Chondrocyte (in vitro differentiated cells): ENCODE results near the gene VASN. TPM values are rescaled to one million over a fixed set of nuclear protein-coding genes. Genes with fewer than 3 reads are reported as not detected.
"Not testable (repeated sequence)": the region's sequence is repeated elsewhere in the genome, so short reads cannot be mapped to it uniquely, and the experiment has no call there.

ENCODE experiments used
- DNase-seq: peaks from one replicate; pipeline ENCODE4 v3.0.0; 2021; ENCODE audit warnings: mixed read lengths, low spot score
- H3K27ac Mint-ChIP-seq: one replicate; pipeline ENCODE4 v1.8.0; 2021; ENCODE audit warnings: mild to moderate bottlenecking, moderate library complexity, mixed read lengths; ENCODE audit not compliant: unreplicated experiment
- H3K27me3 Mint-ChIP-seq: 2 replicates; pipeline ENCODE4 v1.8.0; 2021; ENCODE audit warnings: low read depth, mixed read lengths
- H3K36me3 Mint-ChIP-seq: 2 replicates; pipeline ENCODE4 v1.8.0; 2021; ENCODE audit warnings: low read depth, mixed read lengths
- H3K4me1 Mint-ChIP-seq: 2 replicates; pipeline ENCODE4 v1.8.0; 2021; ENCODE audit warnings: low read depth, mild to moderate bottlenecking, mixed read lengths
- H3K4me3 Mint-ChIP-seq: one replicate; pipeline ENCODE4 v1.8.0; 2021; ENCODE audit warnings: mild to moderate bottlenecking, moderate library complexity, mixed read lengths; ENCODE audit not compliant: unreplicated experiment
- H3K9me3 Mint-ChIP-seq: 2 replicates; pipeline ENCODE4 v1.8.0; 2021; ENCODE audit warnings: low read depth, mixed read lengths
- total RNA-seq: library from RNA; stranded (reverse); gene quantifications from 3 replicates; pipeline ENCODE4 v1.2.1, GENCODE V29; 2021
- TF ChIP-seq, protein P1 (sequence below): fragments of 200-600 bp; sonication (generic); IDR thresholded peaks from 2 replicates; pipeline ENCODE4 v1.5.0; 2021; ENCODE audit warnings: antibody characterized with exemption, mild to moderate bottlenecking, moderate library complexity

Gene VASN
- total RNA-seq, 1 donor from 2014 or later, result 82.0 TPM

DNA sequence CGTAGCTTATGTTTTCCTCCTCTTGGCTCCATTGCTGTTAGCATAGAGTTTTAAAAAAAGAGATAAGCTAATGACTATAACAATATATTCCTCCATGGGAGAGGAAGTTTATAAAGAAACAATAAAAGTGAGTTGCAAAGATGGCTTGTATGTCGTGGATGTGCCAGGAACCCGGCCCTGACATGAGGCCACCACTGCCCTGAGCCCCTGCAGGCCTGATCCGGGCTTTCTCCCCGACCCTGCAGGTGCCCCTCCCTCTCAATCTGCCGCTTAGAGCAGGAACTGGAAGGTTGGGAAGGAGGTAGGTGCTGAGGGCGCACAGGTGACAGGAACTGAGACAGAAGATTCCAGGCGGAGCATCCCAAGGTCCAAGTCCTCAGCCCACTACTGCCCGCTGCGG is 32.2 kb upstream of the VASN start:
- Mint-ChIP-seq H3K27me3 (no peaks in the 10 kb centered on the region), H3K9me3 (no peaks in the 10 kb centered on the region), H3K27ac (peak overlapping the region; percentile 36), H3K4me3 (no peak overlapping the region), H3K36me3 (peaks cover 8% of the 10 kb centered on the region), H3K4me1 (peaks cover 11% of the 10 kb centered on the region)
- DNase-seq, result no peak
- TF ChIP-seq, protein P1, sequence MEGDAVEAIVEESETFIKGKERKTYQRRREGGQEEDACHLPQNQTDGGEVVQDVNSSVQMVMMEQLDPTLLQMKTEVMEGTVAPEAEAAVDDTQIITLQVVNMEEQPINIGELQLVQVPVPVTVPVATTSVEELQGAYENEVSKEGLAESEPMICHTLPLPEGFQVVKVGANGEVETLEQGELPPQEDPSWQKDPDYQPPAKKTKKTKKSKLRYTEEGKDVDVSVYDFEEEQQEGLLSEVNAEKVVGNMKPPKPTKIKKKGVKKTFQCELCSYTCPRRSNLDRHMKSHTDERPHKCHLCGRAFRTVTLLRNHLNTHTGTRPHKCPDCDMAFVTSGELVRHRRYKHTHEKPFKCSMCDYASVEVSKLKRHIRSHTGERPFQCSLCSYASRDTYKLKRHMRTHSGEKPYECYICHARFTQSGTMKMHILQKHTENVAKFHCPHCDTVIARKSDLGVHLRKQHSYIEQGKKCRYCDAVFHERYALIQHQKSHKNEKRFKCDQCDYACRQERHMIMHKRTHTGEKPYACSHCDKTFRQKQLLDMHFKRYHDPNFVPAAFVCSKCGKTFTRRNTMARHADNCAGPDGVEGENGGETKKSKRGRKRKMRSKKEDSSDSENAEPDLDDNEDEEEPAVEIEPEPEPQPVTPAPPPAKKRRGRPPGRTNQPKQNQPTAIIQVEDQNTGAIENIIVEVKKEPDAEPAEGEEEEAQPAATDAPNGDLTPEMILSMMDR, result no peak

DNA sequence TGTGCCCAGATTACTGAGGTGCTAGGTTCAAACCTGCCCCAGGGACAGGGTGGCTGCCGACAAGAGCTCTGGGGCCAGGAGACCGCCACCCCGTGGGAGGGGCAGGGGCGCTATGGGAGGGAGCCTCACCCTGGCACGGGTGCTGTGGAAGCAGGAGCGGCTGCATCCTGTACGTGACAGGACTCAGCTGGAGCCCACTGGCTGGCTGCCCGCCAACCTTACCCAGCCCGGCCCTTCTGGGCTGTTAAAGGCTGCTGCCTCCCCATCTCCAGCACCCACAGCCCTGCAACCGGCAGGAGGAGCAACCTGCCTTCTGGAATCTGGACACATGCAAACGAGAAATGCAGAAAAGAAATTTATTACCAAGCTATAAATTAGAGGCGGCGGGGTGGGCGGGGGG is 31.7 kb upstream of the VASN start:
- no peak overlapping the region for H3K27ac Mint-ChIP-seq
- DNase-seq, result no peak
- H3K27me3 Mint-ChIP-seq, result no peaks in the 10 kb centered on the region
- H3K4me1 Mint-ChIP-seq, result peaks cover 11% of the 10 kb centered on the region
- H3K9me3 Mint-ChIP-seq, result no peaks in the 10 kb centered on the region
- TF ChIP-seq, protein P1, result peak; percentile 47
- H3K4me3 Mint-ChIP-seq, result no peak overlapping the region
- H3K36me3 Mint-ChIP-seq, result peaks cover 6% of the 10 kb centered on the region

DNA sequence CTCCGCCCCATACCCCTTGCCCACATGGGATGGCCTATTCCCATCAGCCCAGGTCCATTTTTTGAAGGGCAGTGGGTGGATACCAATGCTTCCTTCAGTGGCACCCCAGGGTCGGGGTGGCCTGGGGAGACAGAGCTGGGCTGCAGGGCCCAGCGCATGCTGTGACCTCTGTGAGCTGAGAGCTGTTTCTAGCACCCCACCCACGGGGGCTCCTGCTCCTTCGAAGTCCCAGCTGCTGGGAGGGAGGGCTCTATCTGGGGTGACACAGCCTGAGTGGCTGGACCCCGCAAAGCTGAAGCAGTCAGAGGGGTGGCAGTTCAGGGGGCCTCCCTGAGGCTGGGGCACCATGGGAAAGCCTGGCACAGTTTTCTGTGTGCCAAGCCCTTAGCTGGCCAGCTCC is 31.2 kb upstream of the VASN start:
- no peak for DNase-seq
- H3K9me3 Mint-ChIP-seq, result no peaks in the 10 kb centered on the region
- H3K4me1 Mint-ChIP-seq, result peaks cover 11% of the 10 kb centered on the region
- no peak overlapping the region for H3K27ac Mint-ChIP-seq
- peaks cover 4% of the 10 kb centered on the region for H3K36me3 Mint-ChIP-seq
- no peaks in the 10 kb centered on the region for H3K27me3 Mint-ChIP-seq
- TF ChIP-seq, protein P1, result no peak
- H3K4me3 Mint-ChIP-seq, result no peak overlapping the region

DNA sequence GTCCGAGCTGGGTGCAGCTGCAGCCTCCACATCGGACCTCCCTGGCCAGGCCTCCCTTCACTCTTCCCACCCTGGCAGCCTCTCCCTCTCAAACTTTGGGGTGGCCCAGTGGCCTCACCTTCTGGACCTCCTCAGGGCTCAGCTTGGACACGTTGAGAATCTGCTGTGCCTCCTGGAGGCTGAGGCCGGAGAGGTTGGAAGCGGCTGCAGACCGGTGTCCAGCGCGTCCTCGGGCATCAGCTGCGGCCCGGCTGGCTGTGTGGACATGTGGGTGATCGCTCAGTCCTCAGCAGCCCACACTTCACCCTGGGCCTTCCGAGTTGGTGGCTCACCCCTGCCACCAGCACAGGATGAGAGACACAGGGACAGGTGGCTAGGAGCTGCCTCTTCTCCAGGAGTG is 30.4 kb upstream of the VASN start:
- Mint-ChIP-seq H3K4me3 (no peak overlapping the region), H3K27ac (no peak overlapping the region), H3K36me3 (no peaks in the 10 kb centered on the region), H3K4me1 (peaks cover 11% of the 10 kb centered on the region), H3K27me3 (no peaks in the 10 kb centered on the region), H3K9me3 (no peaks in the 10 kb centered on the region)
- no peak for DNase-seq
- TF ChIP-seq, protein P1, result no peak

DNA sequence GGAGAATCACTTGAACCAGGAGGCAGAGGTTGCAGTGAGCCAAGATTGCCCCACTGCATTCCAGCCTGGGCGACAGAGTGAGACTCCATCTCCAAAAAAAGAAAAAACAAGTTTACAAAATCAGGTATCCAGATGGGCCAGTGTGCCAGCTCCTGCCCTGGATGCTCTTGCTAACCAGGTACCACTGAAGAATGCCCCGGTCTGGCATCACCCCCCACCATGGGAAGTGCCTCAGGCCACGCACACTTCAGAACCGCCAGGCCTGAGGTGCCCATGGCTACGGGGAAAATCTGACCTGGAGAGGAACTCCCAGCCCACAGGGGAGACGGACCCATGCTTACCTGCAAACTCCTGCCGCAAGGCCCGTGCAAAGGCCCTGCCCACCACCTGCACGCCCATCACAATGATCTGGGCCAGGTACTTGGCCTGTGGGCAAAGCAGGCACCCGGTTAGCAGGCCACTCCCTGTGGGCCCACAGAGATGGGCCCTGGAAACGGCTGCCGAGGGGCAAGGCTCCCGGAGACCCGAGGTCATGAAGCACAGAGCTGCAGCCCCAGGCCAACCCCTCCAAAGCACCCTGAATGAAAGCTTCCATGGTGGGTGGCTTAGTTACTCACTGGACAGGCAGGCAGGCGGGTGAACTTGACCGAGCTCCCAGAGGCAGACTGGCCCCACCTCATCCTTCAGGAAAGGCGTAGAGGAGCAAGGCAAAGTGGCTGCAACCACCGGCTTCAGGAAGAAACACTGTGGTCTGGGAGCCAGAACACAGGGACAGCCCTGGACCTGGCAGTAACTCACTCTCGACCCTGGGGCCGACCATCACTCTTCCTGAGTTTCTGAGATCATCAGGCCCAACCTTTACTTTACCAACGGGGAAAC is 28.5 kb upstream of the VASN start:
- DNase-seq, result no peak
- TF ChIP-seq, protein P1, result no peak
- Mint-ChIP-seq H3K4me1 (peaks cover 12% of the 10 kb centered on the region), H3K9me3 (no peaks in the 10 kb centered on the region), H3K36me3 (no peaks in the 10 kb centered on the region), H3K27me3 (no peaks in the 10 kb centered on the region), H3K27ac (no peak overlapping the region), H3K4me3 (no peak overlapping the region)

DNA sequence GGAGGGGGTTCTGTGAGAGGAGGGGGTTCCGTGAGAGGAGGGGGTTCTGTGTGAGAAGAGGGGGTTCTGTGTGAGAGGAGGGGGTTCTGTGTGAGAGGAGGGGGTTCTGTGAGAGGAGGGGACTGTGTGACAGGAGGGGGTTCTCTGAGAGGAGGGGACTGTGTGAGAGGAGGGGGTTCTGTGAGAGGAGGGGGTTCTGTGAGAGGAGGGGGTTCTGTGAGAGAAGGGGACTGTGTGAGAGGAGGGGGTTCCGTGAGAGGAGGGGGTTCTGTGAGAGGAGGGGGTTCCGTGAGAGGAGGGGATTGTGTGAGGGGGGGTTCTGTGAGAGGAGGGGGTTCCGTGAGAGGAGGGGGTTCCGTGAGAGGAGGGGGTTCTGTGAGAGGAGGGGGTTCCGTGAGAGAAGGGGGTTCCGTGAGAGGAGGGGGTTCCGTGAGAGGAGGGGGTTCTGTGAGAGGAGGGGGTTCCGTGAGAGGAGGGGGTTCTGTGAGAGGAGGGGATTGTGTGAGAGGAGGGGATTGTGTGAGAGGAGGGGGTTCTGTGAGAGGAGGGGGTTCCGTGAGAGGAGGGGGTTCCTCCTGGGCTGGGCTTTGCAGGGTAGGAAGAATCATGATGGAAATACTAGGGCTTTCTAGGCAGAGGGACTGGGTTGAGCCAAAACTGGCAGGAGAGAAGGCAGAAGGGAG is 27.2 kb upstream of the VASN start:
- Mint-ChIP-seq H3K27ac (peak overlapping the region; percentile 70), H3K4me1 (peaks cover 13% of the 10 kb centered on the region)
- H3K9me3 Mint-ChIP-seq, DNase-seq, H3K36me3 Mint-ChIP-seq, H3K4me3 Mint-ChIP-seq, H3K27me3 Mint-ChIP-seq: not testable (repeated sequence)
